ENCODE data around the gene MIGA2.

MIGA2 gene

DNA sequence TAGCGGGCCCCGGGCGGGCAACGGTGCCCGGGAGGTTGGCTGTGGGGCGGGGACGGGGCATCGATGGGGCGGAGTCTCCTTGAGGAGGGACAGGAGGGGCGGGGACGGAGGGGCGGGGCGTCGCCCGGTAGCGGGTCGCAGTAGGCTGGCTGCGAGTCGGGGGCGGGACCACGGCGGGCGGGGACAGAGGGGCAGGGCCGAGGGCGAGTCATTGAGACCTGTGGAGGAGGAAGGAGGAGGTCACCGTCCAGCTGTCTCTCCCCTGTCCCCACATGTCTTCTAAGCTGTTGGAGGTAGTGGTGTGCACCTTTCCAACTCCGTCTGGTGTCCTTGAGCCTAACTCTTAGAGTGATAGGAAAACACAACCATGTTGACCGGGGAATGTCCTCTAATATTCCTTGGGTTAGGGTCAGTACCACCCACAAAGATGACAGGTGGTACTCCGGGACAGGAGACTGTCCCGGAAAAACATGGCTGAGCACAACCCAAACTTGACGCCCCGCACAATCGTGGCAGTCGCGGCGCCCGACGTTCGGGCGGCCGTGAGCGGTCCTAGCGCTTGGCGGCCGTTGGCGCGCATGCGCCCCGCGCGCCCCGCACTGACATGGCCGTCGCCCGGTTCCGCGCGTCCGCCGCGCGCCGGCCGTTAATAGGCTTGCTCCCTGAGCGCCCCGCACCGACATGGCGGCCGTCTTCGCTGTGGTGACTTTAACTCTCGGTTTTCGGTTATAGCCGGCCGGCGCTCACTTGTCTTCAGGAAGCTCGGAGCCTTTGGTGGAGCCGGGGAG, 74.5 kb downstream of the MIGA2 start, which contains the start of the genes CRAT and PTPA (continued):
- peak; percentile 41 for TF ChIP-seq ZNF629 (tag by site-specific recombination; IDR thresholded peaks at IDR 0.05)
- TF ChIP-seq ZNF785 (tag by site-specific recombination; IDR thresholded peaks at IDR 0.05) = no peak; the same call in 1 of the 2 replicates
- TF ChIP-seq, protein P1, sequence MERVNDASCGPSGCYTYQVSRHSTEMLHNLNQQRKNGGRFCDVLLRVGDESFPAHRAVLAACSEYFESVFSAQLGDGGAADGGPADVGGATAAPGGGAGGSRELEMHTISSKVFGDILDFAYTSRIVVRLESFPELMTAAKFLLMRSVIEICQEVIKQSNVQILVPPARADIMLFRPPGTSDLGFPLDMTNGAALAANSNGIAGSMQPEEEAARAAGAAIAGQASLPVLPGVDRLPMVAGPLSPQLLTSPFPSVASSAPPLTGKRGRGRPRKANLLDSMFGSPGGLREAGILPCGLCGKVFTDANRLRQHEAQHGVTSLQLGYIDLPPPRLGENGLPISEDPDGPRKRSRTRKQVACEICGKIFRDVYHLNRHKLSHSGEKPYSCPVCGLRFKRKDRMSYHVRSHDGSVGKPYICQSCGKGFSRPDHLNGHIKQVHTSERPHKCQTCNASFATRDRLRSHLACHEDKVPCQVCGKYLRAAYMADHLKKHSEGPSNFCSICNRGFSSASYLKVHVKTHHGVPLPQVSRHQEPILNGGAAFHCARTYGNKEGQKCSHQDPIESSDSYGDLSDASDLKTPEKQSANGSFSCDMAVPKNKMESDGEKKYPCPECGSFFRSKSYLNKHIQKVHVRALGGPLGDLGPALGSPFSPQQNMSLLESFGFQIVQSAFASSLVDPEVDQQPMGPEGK (tag by site-specific recombination; IDR thresholded peaks at IDR 0.05) = peak; percentile 57
- TF ChIP-seq BCL11A (tag by site-specific recombination; IDR thresholded peaks at IDR 0.05; ENCODE audit: low read depth) = peak; percentile 54; the same call in 1 of the 2 replicates
- TF ChIP-seq ZNF394 (tag by site-specific recombination; IDR thresholded peaks at IDR 0.05; ENCODE audit: borderline replicate concordance) = peak; percentile 54; the same call in 1 of the 2 replicates
- no peak for TF ChIP-seq ZNF174 (tag by site-specific recombination; IDR thresholded peaks at IDR 0.05)
- TF ChIP-seq, protein P2, sequence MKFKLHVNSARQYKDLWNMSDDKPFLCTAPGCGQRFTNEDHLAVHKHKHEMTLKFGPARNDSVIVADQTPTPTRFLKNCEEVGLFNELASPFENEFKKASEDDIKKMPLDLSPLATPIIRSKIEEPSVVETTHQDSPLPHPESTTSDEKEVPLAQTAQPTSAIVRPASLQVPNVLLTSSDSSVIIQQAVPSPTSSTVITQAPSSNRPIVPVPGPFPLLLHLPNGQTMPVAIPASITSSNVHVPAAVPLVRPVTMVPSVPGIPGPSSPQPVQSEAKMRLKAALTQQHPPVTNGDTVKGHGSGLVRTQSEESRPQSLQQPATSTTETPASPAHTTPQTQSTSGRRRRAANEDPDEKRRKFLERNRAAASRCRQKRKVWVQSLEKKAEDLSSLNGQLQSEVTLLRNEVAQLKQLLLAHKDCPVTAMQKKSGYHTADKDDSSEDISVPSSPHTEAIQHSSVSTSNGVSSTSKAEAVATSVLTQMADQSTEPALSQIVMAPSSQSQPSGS (tag by site-specific recombination; IDR thresholded peaks at IDR 0.05; ENCODE audit: low read depth) = no peak
- TF ChIP-seq ZNF121 (tag by site-specific recombination; IDR thresholded peaks at IDR 0.05) = no peak
- no peak for TF ChIP-seq ZNF560 (tag by site-specific recombination; IDR thresholded peaks at IDR 0.05; ENCODE audit: borderline replicate concordance)
- TF ChIP-seq ZNF433 (tag by site-specific recombination; IDR thresholded peaks at IDR 0.05; ENCODE audit: low read depth) = no peak
- TF ChIP-seq, protein P3, sequence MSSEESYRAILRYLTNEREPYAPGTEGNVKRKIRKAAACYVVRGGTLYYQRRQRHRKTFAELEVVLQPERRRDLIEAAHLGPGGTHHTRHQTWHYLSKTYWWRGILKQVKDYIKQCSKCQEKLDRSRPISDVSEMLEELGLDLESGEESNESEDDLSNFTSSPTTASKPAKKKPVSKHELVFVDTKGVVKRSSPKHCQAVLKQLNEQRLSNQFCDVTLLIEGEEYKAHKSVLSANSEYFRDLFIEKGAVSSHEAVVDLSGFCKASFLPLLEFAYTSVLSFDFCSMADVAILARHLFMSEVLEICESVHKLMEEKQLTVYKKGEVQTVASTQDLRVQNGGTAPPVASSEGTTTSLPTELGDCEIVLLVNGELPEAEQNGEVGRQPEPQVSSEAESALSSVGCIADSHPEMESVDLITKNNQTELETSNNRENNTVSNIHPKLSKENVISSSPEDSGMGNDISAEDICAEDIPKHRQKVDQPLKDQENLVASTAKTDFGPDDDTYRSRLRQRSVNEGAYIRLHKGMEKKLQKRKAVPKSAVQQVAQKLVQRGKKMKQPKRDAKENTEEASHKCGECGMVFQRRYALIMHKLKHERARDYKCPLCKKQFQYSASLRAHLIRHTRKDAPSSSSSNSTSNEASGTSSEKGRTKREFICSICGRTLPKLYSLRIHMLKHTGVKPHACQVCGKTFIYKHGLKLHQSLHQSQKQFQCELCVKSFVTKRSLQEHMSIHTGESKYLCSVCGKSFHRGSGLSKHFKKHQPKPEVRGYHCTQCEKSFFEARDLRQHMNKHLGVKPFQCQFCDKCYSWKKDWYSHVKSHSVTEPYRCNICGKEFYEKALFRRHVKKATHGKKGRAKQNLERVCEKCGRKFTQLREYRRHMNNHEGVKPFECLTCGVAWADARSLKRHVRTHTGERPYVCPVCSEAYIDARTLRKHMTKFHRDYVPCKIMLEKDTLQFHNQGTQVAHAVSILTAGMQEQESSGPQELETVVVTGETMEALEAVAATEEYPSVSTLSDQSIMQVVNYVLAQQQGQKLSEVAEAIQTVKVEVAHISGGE (tag by site-specific recombination; conservative IDR thresholded peaks at IDR 0.05; ENCODE audit: low read depth) = peak; percentile 68
- no peak; the same call in 1 of the 2 replicates for TF ChIP-seq GLI2 (tag by site-specific recombination; IDR thresholded peaks at IDR 0.05; ENCODE audit: borderline replicate concordance, low read depth)
- TF ChIP-seq, protein P4, sequence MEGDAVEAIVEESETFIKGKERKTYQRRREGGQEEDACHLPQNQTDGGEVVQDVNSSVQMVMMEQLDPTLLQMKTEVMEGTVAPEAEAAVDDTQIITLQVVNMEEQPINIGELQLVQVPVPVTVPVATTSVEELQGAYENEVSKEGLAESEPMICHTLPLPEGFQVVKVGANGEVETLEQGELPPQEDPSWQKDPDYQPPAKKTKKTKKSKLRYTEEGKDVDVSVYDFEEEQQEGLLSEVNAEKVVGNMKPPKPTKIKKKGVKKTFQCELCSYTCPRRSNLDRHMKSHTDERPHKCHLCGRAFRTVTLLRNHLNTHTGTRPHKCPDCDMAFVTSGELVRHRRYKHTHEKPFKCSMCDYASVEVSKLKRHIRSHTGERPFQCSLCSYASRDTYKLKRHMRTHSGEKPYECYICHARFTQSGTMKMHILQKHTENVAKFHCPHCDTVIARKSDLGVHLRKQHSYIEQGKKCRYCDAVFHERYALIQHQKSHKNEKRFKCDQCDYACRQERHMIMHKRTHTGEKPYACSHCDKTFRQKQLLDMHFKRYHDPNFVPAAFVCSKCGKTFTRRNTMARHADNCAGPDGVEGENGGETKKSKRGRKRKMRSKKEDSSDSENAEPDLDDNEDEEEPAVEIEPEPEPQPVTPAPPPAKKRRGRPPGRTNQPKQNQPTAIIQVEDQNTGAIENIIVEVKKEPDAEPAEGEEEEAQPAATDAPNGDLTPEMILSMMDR (tag by site-specific recombination; IDR thresholded peaks at IDR 0.05) = no peak
- peak; percentile 30; the same call in 1 of the 2 replicates for TF ChIP-seq ZNF341 (tag by site-specific recombination; IDR thresholded peaks at IDR 0.05; ENCODE audit: low read depth)
- TF ChIP-seq ZNF404 (tag by site-specific recombination; IDR thresholded peaks at IDR 0.05) = no peak
- TF ChIP-seq ZNF792 (tag by site-specific recombination; IDR thresholded peaks at IDR 0.05) = no peak
- TF ChIP-seq, protein P5, sequence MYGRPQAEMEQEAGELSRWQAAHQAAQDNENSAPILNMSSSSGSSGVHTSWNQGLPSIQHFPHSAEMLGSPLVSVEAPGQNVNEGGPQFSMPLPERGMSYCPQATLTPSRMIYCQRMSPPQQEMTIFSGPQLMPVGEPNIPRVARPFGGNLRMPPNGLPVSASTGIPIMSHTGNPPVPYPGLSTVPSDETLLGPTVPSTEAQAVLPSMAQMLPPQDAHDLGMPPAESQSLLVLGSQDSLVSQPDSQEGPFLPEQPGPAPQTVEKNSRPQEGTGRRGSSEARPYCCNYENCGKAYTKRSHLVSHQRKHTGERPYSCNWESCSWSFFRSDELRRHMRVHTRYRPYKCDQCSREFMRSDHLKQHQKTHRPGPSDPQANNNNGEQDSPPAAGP (tag by site-specific recombination; IDR thresholded peaks at IDR 0.05) = peak; percentile 79
- TF ChIP-seq ZNF747 (tag by site-specific recombination; IDR thresholded peaks at IDR 0.05) = no peak
- TF ChIP-seq, protein P6, sequence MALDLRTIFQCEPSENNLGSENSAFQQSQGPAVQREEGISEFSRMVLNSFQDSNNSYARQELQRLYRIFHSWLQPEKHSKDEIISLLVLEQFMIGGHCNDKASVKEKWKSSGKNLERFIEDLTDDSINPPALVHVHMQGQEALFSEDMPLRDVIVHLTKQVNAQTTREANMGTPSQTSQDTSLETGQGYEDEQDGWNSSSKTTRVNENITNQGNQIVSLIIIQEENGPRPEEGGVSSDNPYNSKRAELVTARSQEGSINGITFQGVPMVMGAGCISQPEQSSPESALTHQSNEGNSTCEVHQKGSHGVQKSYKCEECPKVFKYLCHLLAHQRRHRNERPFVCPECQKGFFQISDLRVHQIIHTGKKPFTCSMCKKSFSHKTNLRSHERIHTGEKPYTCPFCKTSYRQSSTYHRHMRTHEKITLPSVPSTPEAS (tag by site-specific recombination; IDR thresholded peaks at IDR 0.05) = no peak
- TF ChIP-seq, protein P7, sequence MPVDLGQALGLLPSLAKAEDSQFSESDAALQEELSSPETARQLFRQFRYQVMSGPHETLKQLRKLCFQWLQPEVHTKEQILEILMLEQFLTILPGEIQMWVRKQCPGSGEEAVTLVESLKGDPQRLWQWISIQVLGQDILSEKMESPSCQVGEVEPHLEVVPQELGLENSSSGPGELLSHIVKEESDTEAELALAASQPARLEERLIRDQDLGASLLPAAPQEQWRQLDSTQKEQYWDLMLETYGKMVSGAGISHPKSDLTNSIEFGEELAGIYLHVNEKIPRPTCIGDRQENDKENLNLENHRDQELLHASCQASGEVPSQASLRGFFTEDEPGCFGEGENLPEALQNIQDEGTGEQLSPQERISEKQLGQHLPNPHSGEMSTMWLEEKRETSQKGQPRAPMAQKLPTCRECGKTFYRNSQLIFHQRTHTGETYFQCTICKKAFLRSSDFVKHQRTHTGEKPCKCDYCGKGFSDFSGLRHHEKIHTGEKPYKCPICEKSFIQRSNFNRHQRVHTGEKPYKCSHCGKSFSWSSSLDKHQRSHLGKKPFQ (tag by site-specific recombination; IDR thresholded peaks at IDR 0.05) = no peak
- no peak for TF ChIP-seq ZNF175 (tag by site-specific recombination; IDR thresholded peaks at IDR 0.05)
- no peak for TF ChIP-seq ZNF514 (tag by site-specific recombination; IDR thresholded peaks at IDR 0.05)
- no peak for TF ChIP-seq ZNF311 (tag by site-specific recombination; IDR thresholded peaks at IDR 0.05; ENCODE audit: borderline replicate concordance)
- TF ChIP-seq ZNF391 (tag by site-specific recombination; IDR thresholded peaks at IDR 0.05; ENCODE audit: borderline replicate concordance, low read depth) = peak; percentile 42; the same call in 1 of the 2 replicates
- TF ChIP-seq SCRT1 (tag by site-specific recombination; IDR thresholded peaks at IDR 0.05; ENCODE audit: borderline replicate concordance) = peak; percentile 91
- no peak for TF ChIP-seq ZNF473 (tag by site-specific recombination; IDR thresholded peaks at IDR 0.05)
